Cardiac muscle cell (in vitro differentiated cells and primary cell): ENCODE results near the gene VPS51. TPM values are rescaled to one million over a fixed set of nuclear protein-coding genes. Genes with fewer than 3 reads are reported as not detected.

Experiments used
- DNase-seq, 2 donors: peaks; one replicate each; pipeline versions ENCODE4 v3.0.0 to v3.0.0-alpha.2; 2010 to 2017; ENCODE audit warnings: low read depth in 1 of 2, low spot score in 1 of 2
- H3K27ac ChIP-seq: fragments of 200-600 bp; sonication (generic); 2 replicates; pipeline ENCODE4 v1.5.1; 2016
- H3K27me3 ChIP-seq: fragments of 200-600 bp; sonication (generic); 2 replicates; pipeline ENCODE4 v1.6.0; 2016; ENCODE audit warnings: control low read depth
- H3K36me3 ChIP-seq: fragments of 200-600 bp; sonication (generic); 2 replicates; pipeline ENCODE4 v1.5.1; 2016; ENCODE audit warnings: control low read depth
- H3K4me1 ChIP-seq: fragments of 200-600 bp; sonication (generic); 2 replicates; pipeline ENCODE4 v1.8.1; 2017; ENCODE audit warnings: low read depth, mild to moderate bottlenecking, mixed run types
- H3K4me3 ChIP-seq: fragments of 200-600 bp; sonication (generic); 2 replicates; pipeline ENCODE4 v1.5.1; 2016; ENCODE audit warnings: mild to moderate bottlenecking
- H3K9me3 ChIP-seq: fragments of 200-600 bp; sonication (generic); 2 replicates; pipeline ENCODE4 v1.5.1; 2017; ENCODE audit warnings: low read depth, mild to moderate bottlenecking, control low read depth
- polyA plus RNA-seq: library from polyadenylated mRNA; unstranded; fragments of >200 nt; fragmentation: Nextera tagmentation; extraction: Ambion mirVana; gene quantifications from 2 replicates; pipeline ENCODE4 v1.2.1, GENCODE V29; 2016
- total RNA-seq: library from RNA; depleted of rRNA; stranded (reverse); fragments of >200 nt; gene quantifications from 2 replicates; pipeline ENCODE4 v1.2.3, GENCODE V29; 2016
- TF ChIP-seq, protein P1 (sequence below): IDR thresholded peaks from 2 replicates; pipeline ENCODE4 v1.5.1; 2012; ENCODE audit warnings: low read depth, mild to moderate bottlenecking, low read length

VPS51 gene
- total and polyA plus RNA-seq, 2 experiments from 2014 or later, result 77.9 to 755 TPM

DNA sequence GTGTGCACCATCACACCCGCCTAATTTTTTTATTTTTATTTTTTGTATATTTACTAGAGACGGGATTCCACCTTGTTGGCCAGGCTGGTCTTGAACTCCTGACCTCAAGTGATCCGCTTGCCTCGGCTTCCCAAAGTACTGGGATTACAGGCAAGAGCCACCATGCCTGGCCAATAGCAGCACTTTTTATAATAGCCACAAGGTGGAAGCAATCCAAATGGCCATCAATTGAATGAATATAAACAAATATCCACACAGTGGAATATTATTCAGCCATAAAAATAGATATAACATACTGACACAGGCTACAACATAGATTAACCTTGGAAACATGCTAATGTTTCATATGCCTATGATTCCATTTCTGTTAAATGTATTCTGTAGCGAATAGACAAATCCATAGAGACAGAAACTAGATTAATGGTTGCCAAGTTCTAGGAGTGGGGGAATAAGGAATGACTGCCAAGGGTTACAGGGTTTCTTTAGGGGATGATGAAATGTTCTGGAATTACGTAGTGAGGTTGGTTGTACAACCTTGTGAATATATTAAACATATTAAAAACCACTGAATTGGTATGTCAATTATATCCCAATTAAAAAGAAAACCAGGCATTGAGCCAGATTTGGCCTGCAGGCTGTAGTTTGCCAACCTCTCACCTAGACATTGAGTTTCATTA is 4.8 kb downstream of the VPS51 start:
- Histone ChIP-seq H3K9me3 (no peaks in the 10 kb centered on the region), H3K27ac (no peak overlapping the region), H3K4me1 (peaks cover 5% of the 10 kb centered on the region), H3K27me3 (no peaks in the 10 kb centered on the region), H3K4me3 (no peak overlapping the region), H3K36me3 (peaks cover 4% of the 10 kb centered on the region)
- TF ChIP-seq, protein P1, sequence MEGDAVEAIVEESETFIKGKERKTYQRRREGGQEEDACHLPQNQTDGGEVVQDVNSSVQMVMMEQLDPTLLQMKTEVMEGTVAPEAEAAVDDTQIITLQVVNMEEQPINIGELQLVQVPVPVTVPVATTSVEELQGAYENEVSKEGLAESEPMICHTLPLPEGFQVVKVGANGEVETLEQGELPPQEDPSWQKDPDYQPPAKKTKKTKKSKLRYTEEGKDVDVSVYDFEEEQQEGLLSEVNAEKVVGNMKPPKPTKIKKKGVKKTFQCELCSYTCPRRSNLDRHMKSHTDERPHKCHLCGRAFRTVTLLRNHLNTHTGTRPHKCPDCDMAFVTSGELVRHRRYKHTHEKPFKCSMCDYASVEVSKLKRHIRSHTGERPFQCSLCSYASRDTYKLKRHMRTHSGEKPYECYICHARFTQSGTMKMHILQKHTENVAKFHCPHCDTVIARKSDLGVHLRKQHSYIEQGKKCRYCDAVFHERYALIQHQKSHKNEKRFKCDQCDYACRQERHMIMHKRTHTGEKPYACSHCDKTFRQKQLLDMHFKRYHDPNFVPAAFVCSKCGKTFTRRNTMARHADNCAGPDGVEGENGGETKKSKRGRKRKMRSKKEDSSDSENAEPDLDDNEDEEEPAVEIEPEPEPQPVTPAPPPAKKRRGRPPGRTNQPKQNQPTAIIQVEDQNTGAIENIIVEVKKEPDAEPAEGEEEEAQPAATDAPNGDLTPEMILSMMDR, result peak; percentile 16
- peak in 1 of 2 donors; percentile 80 for DNase-seq

DNA sequence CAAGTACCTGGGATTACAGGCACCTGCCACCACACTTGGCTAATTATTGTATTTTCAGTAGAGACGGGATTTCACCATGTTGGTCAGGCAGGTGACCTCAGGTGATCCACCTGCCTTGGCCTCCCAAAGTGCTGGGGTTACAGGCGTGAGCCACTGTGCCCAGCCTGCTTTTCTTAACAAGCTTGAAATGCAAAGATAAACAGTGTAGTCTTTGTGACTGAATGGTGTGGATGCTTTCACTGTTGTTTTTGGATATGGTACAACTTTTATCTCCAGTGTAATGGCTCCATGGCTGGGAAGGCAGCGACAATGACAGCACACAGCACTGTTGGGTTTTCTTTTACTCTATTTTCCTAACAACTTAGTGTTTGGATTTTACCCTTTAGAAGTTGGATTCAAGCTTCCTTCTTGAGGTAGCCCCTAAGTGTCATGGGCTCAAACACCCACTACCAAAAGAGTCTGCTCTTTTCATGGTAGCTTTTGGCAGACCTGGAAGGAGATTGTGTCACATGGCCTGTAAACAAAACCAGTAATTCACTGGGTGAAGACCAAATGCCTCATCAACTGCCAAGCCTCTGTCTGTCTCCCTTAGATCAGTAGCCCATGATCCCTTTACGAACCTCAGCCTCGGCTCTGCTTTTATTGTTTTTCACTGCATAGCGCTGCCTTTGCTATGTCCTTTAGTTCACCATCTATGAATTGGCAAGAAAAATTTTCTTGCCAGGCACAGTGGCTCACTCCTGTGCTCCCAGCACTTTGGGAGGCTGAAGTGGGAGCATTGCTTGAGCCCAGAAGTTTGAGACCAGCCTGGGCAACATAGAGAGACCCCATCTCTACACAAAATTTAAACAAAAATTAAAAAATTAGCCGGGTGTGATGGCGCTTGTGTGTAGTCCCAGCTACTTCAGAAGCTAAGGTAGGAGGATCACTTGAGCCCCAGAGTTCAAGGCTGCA is 6.4 kb downstream of the VPS51 start:
- H3K4me1 ChIP-seq, result no peaks in the 10 kb centered on the region
- no peaks in the 10 kb centered on the region for H3K9me3 ChIP-seq
- no peak overlapping the region for H3K27ac ChIP-seq
- no peak overlapping the region for H3K4me3 ChIP-seq
- peaks cover 4% of the 10 kb centered on the region for H3K36me3 ChIP-seq
- TF ChIP-seq, protein P1, result no peak
- H3K27me3 ChIP-seq, result no peaks in the 10 kb centered on the region
- DNase-seq, result peak in 1 of 2 donors; percentile 39

DNA sequence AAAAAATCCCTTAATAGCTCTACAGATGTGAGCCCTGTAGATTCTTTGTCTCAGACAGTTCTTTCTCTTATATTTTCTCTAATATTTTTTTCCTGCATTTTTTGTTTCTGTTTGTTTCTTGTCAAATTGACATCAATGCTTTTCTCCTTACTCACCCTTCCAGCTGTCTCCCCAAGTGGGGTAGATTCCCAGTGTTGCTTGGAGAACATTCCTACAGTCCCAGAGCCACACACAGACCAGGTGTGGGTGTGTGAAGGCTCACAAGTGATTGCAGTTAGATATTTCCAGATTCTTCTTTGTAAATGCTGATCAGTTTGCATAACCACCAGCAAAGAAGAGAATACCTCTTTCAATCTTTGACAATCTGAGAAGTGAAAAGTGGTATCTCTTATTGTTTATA is 7.5 kb downstream of the VPS51 start:
- Histone ChIP-seq H3K27me3 (no peaks in the 10 kb centered on the region), H3K4me1 (no peaks in the 10 kb centered on the region), H3K9me3 (no peaks in the 10 kb centered on the region), H3K36me3 (peaks cover 2% of the 10 kb centered on the region), H3K27ac (no peak overlapping the region), H3K4me3 (no peak overlapping the region)
- DNase-seq, result no peak
- TF ChIP-seq, protein P1, result no peak

DNA sequence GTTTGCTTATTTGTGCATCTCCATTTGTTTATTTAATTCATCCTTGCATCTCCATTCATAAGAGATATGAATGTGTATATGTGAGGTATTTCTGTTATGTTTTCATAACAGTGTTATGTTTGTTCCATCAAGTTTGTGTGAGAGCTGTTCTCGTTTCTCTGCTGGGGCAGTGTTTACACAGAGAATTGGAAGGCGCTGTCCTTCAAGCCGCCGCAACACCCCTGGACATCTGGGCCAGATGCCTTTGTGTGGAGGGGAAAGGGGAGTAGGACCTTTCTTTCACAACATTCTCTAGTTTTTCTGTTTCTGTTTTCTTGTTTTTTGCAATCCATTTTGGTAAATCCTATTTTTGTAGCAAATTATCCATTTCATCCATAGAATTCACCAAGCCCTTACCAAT is 8.6 kb downstream of the VPS51 start:
- TF ChIP-seq, protein P1, result no peak

DNA sequence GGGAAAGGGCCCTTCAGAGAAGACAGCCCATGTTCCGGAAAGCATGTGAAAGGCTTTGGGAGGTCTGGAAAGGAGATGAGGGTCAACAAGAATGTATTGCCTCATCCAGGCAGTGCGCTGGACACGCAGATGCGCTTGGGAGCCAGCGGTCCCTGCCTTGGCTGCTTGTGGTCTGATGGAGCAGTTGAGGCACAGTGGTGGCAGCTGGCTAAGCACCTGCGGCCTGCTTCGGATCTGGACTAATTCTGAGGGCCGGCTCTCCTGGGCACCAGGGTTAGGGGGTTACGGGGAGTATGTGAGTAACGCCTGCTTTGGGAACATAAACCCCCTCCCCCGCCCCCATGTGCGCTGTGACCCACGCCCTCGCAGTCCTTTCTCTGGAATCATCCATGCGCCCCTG is 11.1 kb downstream of the VPS51 start:
- Histone ChIP-seq H3K4me3 (no peak overlapping the region), H3K27ac (no peak overlapping the region), H3K4me1 (peaks cover 7% of the 10 kb centered on the region), H3K36me3 (no peaks in the 10 kb centered on the region), H3K9me3 (no peaks in the 10 kb centered on the region), H3K27me3 (no peaks in the 10 kb centered on the region)
- DNase-seq, result no peak
- TF ChIP-seq, protein P1, result no peak

More for the DNA sequence above, 8.6 kb downstream of the VPS51 start:
- Histone ChIP-seq H3K4me1 (no peaks in the 10 kb centered on the region), H3K36me3 (no peaks in the 10 kb centered on the region), H3K27me3 (no peaks in the 10 kb centered on the region), H3K4me3 (no peak overlapping the region), H3K27ac (no peak overlapping the region), H3K9me3 (no peaks in the 10 kb centered on the region)
- DNase-seq, result no peak
